GM12892 (cell line): Measurements from ENCODE around the gene ZFR.

Experiments used
- POLR2A ChIP-seq: IDR thresholded peaks from 2 replicates; pipeline ENCODE4 v1.6.1; 2011; ENCODE audit warnings: low read depth, low read length, control low read depth
- TAF1 ChIP-seq: IDR thresholded peaks from 2 replicates; pipeline ENCODE4 v1.6.1; 2011; ENCODE audit warnings: low read depth, mild to moderate bottlenecking, control low read depth, low read length, borderline replicate concordance

DNA sequence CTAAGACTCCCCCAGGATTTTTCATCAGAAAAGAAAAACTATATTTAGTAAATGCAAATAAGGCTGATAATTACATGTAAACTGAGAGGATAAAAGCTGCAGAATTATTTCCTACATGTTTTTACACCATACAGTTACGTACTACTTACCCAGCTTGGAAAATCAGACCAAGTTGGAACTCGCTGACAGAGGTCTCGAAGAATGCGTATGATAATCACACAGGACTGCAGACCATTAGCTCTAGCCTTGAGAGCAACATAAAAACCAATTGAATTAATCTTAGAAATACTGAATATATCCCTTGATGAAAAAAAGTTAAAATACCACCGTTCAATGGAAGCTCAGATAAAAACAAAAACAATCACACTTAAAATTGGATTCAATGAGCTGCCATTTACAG lies 65.6 kb downstream of the ZFR start:
- no peak for TF ChIP-seq TAF1
- TF ChIP-seq POLR2A, result no peak
